Right lobe of liver (tissue), 6 donors: Measurements from ENCODE around the gene MCEE. TPM values are rescaled to one million over a fixed set of nuclear protein-coding genes. Genes with fewer than 3 reads are reported as not detected.
"Not testable (repeated sequence)": the region's sequence is repeated elsewhere in the genome, so short reads cannot be mapped to it uniquely, and the experiment has no call there.

Experiments
- ATAC-seq, 4 donors: fragments of 200-7000 bp; cut with Tn5 transposase; one replicate each; pipeline ENCODE4 v1.9.1; 2020; ENCODE audit warnings: mild to moderate bottlenecking in 4 of 4, moderate library complexity in 4 of 4
- DNase-seq, 3 donors: peaks; one replicate each; pipeline ENCODE4 v3.0.0-alpha.2; 2020
- H3K27ac ChIP-seq, 3 donors: fragments of 200-600 bp; one replicate each; pipeline ENCODE4 v1.8.0; 2022
- H3K27me3 ChIP-seq, 2 donors: fragments of 200-600 bp; one replicate each; pipeline ENCODE4 v1.8.0; 2022
- H3K36me3 ChIP-seq, 4 donors: fragments of 200-600 bp; sonication (generic) in 1 of 4; one replicate each; pipeline versions ENCODE4 v1.5.1 to v1.8.0; 2017 to 2022; ENCODE audit warnings: control low read depth in 1 of 4
- H3K4me1 ChIP-seq, 4 donors: fragments of 200-600 bp; sonication (generic) in 1 of 4; one replicate each; pipeline versions ENCODE4 v1.5.1 to v1.8.0; 2017 to 2022; ENCODE audit warnings: control low read depth in 1 of 4
- H3K4me3 ChIP-seq, 3 donors: fragments of 200-600 bp; one replicate each; pipeline ENCODE4 v1.8.0; 2022
- H3K9me3 ChIP-seq, 4 donors: fragments of 200-600 bp; sonication (generic) in 1 of 4; one replicate each; pipeline versions ENCODE4 v1.5.1 to v1.8.0; 2017 to 2022; ENCODE audit warnings: control low read depth in 1 of 4
- POLR2A ChIP-seq: fragments of 450-650 bp; IDR thresholded peaks from one replicate; pipeline ENCODE4 v1.6.1; 2017; ENCODE audit warnings: antibody characterized with exemption, mild to moderate bottlenecking
- WGBS: methylation state at CpG from one replicate; pipeline ENCODE4 v1.1.6; 2018; ENCODE audit warnings: low coverage, low lambda C conversion rate; ENCODE audit not compliant: insufficient coverage; ENCODE audit errors: missing lambda C conversion rate; 5-methylcytosine and 5-hydroxymethylcytosine counted together
- intact Hi-C, 2 donors: fragments of 100-400 bp; cut with DNase I; formaldehyde crosslinking; loops; one replicate each; pipeline versions ENCODE4 v1.11.2 to v1.14.1; 2022
- total RNA-seq, 6 experiments: library from RNA; depleted of rRNA in 2 of 6; stranded (reverse); fragments of >200 nt in 2 of 6; fragmentation: NEBNext Ultra II Directional in 3 of 6; extraction: Animal tissue kit (Norgen Biotek cat#: 25700) in 3 of 6; gene quantifications; one replicate each; pipeline versions ENCODE4 v1.1.0 to v1.2.4, GENCODE V29; 2016 to 2023
- TF ChIP-seq, protein P1 (sequence below), 4 donors: fragments of 200-600 bp in 3 of 4; fragments of 450-650 bp in 1 of 4; IDR thresholded peaks; one replicate each; pipeline versions ENCODE4 v1.5.1 to v1.8.0; 2016 to 2022; ENCODE audit warnings: antibody characterized with exemption in 4 of 4, mild to moderate bottlenecking in 2 of 4
- donor health status: DM: no; HTN: yes; CAD: no.
- donor health status: DM: no; HTN: no; CAD: no.
- donor health status: DM: no; HTN: no; CAD: no.
- donor health status: DM: no; HTN: yes; CAD: no.
- donor health status: DM: no; HTN: yes; CAD: no.

Gene MCEE
- total RNA-seq, 6 experiments from 2014 or later: 15.5 to 37.8 (median 23.1) TPM

DNA sequence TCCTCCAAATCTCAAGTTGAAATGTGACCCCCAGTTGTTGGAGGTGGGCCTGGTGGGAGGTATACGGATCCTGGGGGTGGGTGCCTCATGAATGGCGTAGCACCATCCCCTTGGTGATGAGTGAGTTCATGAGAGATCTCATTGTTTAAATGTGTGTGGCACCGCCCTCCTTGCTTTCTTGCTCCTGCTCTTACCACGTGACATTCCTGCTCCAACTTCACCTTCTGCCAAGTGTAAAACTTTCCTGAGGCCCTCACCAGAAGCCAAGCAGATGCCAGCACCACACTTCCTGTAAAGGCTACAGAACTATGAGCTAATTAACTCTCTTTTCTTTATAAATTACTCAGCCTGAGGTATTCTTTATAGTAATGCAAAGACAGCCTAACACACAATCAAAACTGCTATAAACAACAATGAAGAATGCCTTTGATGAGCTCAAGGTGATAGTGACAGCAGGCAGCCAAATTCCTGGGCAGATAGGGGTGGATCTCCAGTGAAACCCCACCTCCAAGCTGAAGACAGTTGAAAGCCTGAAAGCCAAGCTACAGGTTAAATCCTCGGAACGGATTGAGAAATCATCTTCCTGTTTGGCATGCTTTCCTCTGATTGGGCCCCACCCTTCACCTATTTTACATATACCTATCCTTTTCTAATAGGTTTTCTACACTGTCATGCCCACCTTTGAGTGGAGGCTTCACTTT is 26.9 kb downstream of the MCEE start:
- H3K27ac ChIP-seq: no peak overlapping the region
- H3K27me3 ChIP-seq: no peaks in the 10 kb centered on the region
- WGBS: 33% methylated on average over 4 of the region's 6 CpGs
- DNase-seq: no peak
- no peaks in the 10 kb centered on the region for H3K9me3 ChIP-seq
- no peak for ATAC-seq
- no peak for TF ChIP-seq POLR2A
- TF ChIP-seq, protein P1, sequence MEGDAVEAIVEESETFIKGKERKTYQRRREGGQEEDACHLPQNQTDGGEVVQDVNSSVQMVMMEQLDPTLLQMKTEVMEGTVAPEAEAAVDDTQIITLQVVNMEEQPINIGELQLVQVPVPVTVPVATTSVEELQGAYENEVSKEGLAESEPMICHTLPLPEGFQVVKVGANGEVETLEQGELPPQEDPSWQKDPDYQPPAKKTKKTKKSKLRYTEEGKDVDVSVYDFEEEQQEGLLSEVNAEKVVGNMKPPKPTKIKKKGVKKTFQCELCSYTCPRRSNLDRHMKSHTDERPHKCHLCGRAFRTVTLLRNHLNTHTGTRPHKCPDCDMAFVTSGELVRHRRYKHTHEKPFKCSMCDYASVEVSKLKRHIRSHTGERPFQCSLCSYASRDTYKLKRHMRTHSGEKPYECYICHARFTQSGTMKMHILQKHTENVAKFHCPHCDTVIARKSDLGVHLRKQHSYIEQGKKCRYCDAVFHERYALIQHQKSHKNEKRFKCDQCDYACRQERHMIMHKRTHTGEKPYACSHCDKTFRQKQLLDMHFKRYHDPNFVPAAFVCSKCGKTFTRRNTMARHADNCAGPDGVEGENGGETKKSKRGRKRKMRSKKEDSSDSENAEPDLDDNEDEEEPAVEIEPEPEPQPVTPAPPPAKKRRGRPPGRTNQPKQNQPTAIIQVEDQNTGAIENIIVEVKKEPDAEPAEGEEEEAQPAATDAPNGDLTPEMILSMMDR (IDR thresholded peaks at IDR 0.05): no peak
- intact Hi-C loops: no loop called here
- no peaks in the 10 kb centered on the region for H3K36me3 ChIP-seq
- no peak overlapping the region for H3K4me3 ChIP-seq
- H3K4me1 ChIP-seq: no peaks in the 10 kb centered on the region

DNA sequence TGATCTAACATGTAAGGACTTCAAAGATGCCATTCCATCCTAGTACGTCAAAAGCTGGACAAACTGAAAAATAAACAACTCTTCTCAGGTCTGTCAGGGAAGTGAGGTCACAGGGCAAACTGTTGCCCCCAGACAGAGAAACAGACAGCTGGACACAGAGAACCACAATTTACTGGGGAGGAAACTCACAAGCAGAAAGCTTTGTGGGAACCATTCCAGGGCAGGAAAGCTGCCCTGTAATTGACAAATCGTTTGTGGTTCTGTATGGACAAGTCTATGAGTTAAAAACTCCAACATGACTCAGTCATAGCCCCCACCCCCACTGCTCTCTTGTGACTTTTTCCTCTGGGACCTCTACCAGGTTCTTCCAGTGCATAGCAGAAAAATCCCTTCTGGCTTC is 28.4 kb downstream of the MCEE start:
- H3K4me1 ChIP-seq: no peaks in the 10 kb centered on the region
- DNase-seq: no peak
- 33% methylated on average over 2 of the region's 2 CpGs for WGBS
- no peak for TF ChIP-seq POLR2A
- TF ChIP-seq, protein P1 (IDR thresholded peaks at IDR 0.05): no peak
- no peaks in the 10 kb centered on the region for H3K36me3 ChIP-seq
- H3K27me3 ChIP-seq: no peaks in the 10 kb centered on the region
- ATAC-seq: no peak
- H3K4me3 ChIP-seq: no peak overlapping the region
- intact Hi-C loops: no loop called here
- H3K9me3 ChIP-seq: no peaks in the 10 kb centered on the region
- no peak overlapping the region for H3K27ac ChIP-seq

DNA sequence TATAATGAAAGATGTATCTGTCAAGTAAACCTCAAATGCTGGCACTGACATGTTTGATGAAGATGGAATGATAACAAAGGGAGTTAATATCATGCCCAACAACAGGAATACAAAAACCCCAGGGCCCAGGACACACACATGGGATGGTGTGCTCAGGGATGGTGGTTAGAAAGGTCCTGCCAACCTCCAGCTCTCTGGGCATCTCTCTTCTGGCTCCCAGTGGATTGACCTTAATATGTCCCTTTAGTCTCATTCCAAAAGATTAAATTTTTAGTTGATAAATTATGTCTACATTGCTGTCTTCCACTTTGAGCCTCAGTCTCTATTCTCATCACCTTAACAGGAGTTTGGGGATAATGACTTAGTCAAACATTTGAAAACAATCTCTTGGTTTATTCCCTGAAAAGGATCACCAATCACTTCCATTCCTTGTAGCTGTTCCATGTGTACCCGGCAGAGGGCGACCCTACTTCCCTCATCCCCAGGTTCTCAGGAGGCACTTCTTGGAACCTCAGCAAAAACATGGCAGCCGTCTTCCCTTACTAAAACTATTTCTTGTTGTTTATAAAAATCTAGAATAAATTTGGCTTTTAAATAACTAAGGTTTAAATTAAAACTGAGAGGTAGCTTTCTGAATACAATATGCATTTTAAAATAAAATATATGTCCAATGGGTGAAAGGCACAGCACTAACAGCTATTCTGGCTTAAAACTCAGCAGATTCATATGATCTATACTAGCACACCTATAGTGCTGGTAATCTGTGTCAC is 29.6 kb downstream of the MCEE start:
- no peaks in the 10 kb centered on the region for H3K36me3 ChIP-seq
- no peak overlapping the region for H3K27ac ChIP-seq
- H3K4me1 ChIP-seq: no peaks in the 10 kb centered on the region
- DNase-seq (peak; percentile 51 to 68 (median 64)), ATAC-seq (peak; percentile 91 to 97 (median 96))
- no peaks in the 10 kb centered on the region for H3K9me3 ChIP-seq
- 2% methylated on average over 3 of the region's 3 CpGs for WGBS
- no peaks in the 10 kb centered on the region for H3K27me3 ChIP-seq
- intact Hi-C loops: no loop called here
- TF ChIP-seq, protein P1 (IDR thresholded peaks at IDR 0.05): peak; percentile 58 to 80 (median 76)
- no peak for TF ChIP-seq POLR2A
- H3K4me3 ChIP-seq: no peak overlapping the region

DNA sequence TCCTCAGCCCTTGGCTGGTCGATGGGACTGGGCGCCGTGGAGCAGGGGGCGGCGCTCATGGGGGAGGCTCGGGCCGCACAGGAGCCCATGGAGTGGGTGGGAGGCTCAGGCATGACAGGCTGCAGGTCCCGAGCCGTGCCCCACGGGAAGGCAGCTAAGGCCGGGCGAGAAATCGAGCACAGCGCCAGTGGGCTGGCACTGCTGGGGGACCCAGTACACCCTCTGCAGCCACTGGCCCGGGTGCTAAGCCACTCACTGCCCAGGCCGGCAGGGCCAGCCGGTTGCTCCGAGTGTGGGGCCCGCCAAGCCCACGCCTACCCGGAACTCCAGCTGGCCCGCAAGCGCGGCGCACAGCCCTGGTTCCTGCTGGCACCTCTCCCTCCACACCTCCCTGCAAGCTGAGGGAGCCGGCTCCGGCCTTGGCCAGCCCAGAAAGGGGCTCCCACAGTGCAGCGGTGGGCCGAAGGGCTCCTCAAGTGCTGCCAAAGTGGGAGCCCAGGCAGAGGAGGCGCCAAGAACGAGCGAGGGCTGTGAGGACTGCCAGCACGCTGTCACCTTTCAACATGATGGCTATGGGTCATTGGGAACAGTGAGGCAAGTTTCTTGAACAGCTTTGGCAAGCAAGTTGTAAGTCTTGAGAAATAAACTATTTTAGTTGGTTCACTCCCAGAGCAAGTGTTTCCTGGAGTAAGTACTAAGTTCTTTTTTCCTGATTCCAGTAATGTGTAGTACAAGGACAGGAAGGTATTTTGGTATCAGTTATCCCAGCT is 37.4 kb downstream of the MCEE start:
- 87% methylated on average over 4 of the region's 33 CpGs for WGBS
- H3K27me3 ChIP-seq, H3K9me3 ChIP-seq, DNase-seq, intact Hi-C loops, H3K4me1 ChIP-seq, H3K27ac ChIP-seq, H3K4me3 ChIP-seq, ATAC-seq, H3K36me3 ChIP-seq: not testable (repeated sequence)

DNA sequence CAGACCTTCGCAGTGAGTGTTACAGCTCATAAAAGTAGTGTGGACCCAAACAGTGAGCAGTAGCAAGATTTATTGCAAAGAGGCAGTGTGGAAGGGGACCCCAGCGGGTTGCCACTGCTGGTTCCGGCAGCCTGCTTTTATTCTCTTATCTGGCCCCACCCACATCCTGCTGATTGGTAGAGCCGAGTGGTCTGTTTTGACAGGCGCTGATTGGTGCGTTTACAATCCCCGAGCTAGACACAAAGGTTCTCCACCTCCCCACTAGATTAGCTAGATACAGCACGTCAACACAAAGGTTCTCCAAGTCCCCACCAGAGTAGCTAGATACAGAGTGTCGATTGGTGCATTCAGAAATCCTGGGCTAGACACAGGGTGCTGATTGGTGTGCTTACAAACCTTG is 38.2 kb downstream of the MCEE start:
- H3K36me3 ChIP-seq, H3K9me3 ChIP-seq, H3K4me1 ChIP-seq, H3K27ac ChIP-seq, ATAC-seq, DNase-seq, H3K4me3 ChIP-seq, intact Hi-C loops, H3K27me3 ChIP-seq: not testable (repeated sequence)
- WGBS: 60% methylated on average over 1 of the region's 9 CpGs

DNA sequence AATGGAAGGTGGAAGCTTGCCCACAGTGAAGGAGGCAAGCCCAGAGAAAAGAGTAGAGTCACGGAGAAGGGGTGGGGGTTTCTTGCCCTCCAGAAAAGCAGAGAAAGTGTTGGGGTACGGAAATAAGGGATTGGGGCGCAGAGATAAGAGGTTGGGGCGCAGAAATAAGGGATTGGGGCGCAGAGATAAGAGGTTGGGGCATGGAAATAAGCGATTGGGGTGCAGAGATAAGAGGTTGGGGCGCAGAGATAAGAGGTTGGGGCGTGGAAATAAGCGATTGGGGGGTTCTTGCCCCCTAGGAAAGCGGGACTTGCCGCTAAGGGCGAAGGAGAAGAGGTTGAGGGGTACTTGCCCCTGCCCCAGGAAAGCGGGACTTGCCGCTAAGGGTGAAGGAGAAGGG is 40.6 kb downstream of the MCEE start:
- not testable (repeated sequence) for ATAC-seq

DNA sequence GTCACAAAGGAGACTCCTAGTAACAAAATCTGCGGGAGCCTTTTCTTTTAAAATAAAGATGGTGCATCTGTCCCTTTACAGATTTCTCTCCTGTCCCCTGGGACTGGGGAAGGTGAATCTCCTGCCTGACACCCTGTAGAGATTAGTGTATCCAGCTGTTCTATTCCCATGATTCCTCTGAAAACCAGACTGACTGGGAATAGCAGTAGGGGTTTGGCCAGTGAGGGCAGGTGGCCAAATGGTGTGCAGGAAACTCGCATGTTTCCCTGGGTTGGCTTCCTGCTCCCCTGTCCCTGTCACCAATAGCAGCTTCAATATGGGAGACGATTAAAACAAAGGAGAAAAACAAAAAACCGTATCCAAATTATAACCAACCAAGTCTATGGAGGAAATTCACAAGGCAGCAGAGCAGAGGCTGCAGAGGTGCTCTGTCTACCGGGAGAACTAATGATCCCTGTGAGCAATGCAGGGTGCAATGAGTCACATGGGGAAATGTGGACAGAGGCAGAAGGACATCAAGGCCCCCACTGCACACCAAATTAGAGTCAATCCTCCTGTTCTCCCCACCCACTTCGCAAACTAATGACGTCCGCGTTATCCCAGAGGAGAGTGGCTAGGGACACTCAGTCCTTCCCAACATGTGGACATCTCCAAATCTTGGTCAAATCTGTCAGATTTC is 44.6 kb downstream of the MCEE start:
- H3K9me3 ChIP-seq, DNase-seq, intact Hi-C loops, H3K27me3 ChIP-seq, H3K27ac ChIP-seq, H3K4me1 ChIP-seq, H3K36me3 ChIP-seq, H3K4me3 ChIP-seq, ATAC-seq: not testable (repeated sequence)
- 48% methylated on average over 6 of the region's 9 CpGs for WGBS

More for the DNA sequence above, 40.6 kb downstream of the MCEE start:
- H3K27me3 ChIP-seq, H3K36me3 ChIP-seq, DNase-seq, H3K27ac ChIP-seq, H3K4me1 ChIP-seq, intact Hi-C loops, H3K4me3 ChIP-seq, H3K9me3 ChIP-seq: not testable (repeated sequence)
- 60% methylated on average over 14 of the region's 14 CpGs for WGBS
